HCT116 (cell line): ENCODE results near the gene PLK4. TPM values are rescaled to one million over a fixed set of nuclear protein-coding genes. Genes with fewer than 3 reads are reported as not detected.

Experiments used
- ATAC-seq: fragments of 200-7000 bp; cut with Tn5 transposase; 2 replicates; pipeline ENCODE4 v1.9.1; 2020; ENCODE audit warnings: mild to moderate bottlenecking, moderate library complexity
- BruUV-seq: library from RNA; stranded (reverse); fragments of 400-500 nt; replicated peaks from 2 replicates; lab custom pipeline; 2021; lab: Mats Ljungman, UMichigan
- CTCF ChIA-PET: fragments of 300-600 bp; sonication (Branson Sonifier 250); formaldehyde crosslinking; loops from one replicate; lab custom pipeline; 2021; ENCODE audit warnings: antibody characterized with exemption; lab: Charles Lee
- POLR2A ChIA-PET: fragments of 300-600, 350-600 bp; sonication (Branson Sonifier 250); formaldehyde crosslinking; loops from one replicate; lab custom pipeline; 2021; ENCODE audit warnings: antibody characterized with exemption; lab: Charles Lee
- RAD21 ChIA-PET, 2 experiments: fragments of 300-600 bp; sonication (Branson Sonifier 250); formaldehyde crosslinking; loops; one replicate each; lab custom pipeline; 2023; ENCODE audit warnings: low total read pairs in 2 of 2; ENCODE audit not compliant: uncharacterized antibody in 2 of 2, unreplicated experiment in 2 of 2, low non-redundant PET in 1 of 2; lab: Charles Lee
- DNase-seq: peaks from one replicate; pipeline ENCODE4 v3.0.0-alpha.2; 2010; ENCODE audit warnings: low read depth, low spot score
- H2AFZ ChIP-seq: fragments of 200-600 bp; shearing (Covaris generic), sonication (generic); 2 replicates; pipeline ENCODE4 v1.6.1; 2017; ENCODE audit warnings: low read depth, mixed run types, mixed read lengths, antibody characterized with exemption, low read length; ENCODE audit not compliant: poor library complexity, severe bottlenecking
- H3K27ac ChIP-seq: 2 replicates; pipeline ENCODE4 v1.5.1; 2012; ENCODE audit warnings: low read depth, low read length
- H3K27me3 ChIP-seq: fragments of 200-600 bp; sonication (generic); 2 replicates; pipeline ENCODE4 v1.6.1; 2016; ENCODE audit warnings: mixed run types, low read length, mixed read lengths; ENCODE audit not compliant: insufficient read depth
- H3K36me3 ChIP-seq, 2 experiments: fragments of 200-500 bp in 1 of 2; fragments of 200-600 bp in 1 of 2; sonication (Bioruptor generic) in 1 of 2; sonication (generic) in 1 of 2; 2 replicates each; pipeline versions ENCODE4 v1.5.1 to v1.6.1; 2014 to 2016; ENCODE audit warnings: low read length in 2 of 2, inconsistent platforms in 1 of 2, mixed read lengths in 1 of 2, mixed run types in 1 of 2; ENCODE audit not compliant: insufficient read depth in 2 of 2, control insufficient read depth in 1 of 2
- H3K4me1 ChIP-seq, 2 experiments: fragments of 200-600 bp in 1 of 2; sonication (generic) in 1 of 2; 2 replicates each; pipeline versions ENCODE4 v1.5.1 to v1.6.1; 2012 to 2017; ENCODE audit warnings: low read length in 2 of 2, inconsistent platforms in 1 of 2, mild to moderate bottlenecking in 1 of 2, mixed read lengths in 1 of 2, mixed run types in 1 of 2, moderate library complexity in 1 of 2; ENCODE audit not compliant: insufficient read depth in 2 of 2, control insufficient read depth in 1 of 2
- H3K4me2 ChIP-seq: fragments of 200-600 bp; sonication (generic); 2 replicates; pipeline ENCODE4 v1.6.1; 2017; ENCODE audit warnings: mixed run types, low read length, mixed read lengths
- H3K4me3 ChIP-seq, 2 experiments: fragments of 200-600 bp in 1 of 2; sonication (generic) in 1 of 2; replicated peaks in 1 of 2; 2 replicates each; pipeline ENCODE4 v1.5.1; 2011 to 2016; ENCODE audit warnings: low read length in 2 of 2, control low read depth in 1 of 2, low read depth in 1 of 2, mild to moderate bottlenecking in 1 of 2, mixed read lengths in 1 of 2, mixed run types in 1 of 2
- H3K79me2 ChIP-seq: fragments of 200-600 bp; sonication (generic); 2 replicates; pipeline ENCODE4 v1.6.1; 2017; ENCODE audit warnings: mild to moderate bottlenecking, mixed run types, low read length, moderate library complexity, mixed read lengths; ENCODE audit not compliant: insufficient read depth
- H3K9ac ChIP-seq: fragments of 200-600 bp; sonication (generic); 2 replicates; pipeline ENCODE4 v1.6.1; 2016; ENCODE audit warnings: low read length, mixed read lengths
- H3K9me2 ChIP-seq: fragments of 200-600 bp; sonication (generic), shearing (Covaris generic); 2 replicates; pipeline ENCODE4 v1.6.1; 2017; ENCODE audit warnings: mixed run types, mild to moderate bottlenecking, moderate library complexity; ENCODE audit not compliant: insufficient read depth
- H3K9me3 ChIP-seq, 2 experiments: fragments of 200-500 bp in 1 of 2; fragments of 200-600 bp in 1 of 2; sonication (Bioruptor generic) in 1 of 2; sonication (generic) in 1 of 2; 2 replicates each; pipeline ENCODE4 v1.6.1; 2014 to 2017; ENCODE audit warnings: low read length in 2 of 2, mixed read lengths in 2 of 2, inconsistent platforms in 1 of 2, low read depth in 1 of 2, mild to moderate bottlenecking in 1 of 2, mixed run types in 1 of 2, moderate library complexity in 1 of 2; ENCODE audit not compliant: control insufficient read depth in 1 of 2, insufficient read depth in 1 of 2
- H4K20me1 ChIP-seq: fragments of 200-600 bp; sonication (generic), shearing (Covaris generic); 2 replicates; pipeline ENCODE4 v1.6.1; 2017; ENCODE audit warnings: mixed run types, mild to moderate bottlenecking, moderate library complexity; ENCODE audit not compliant: insufficient read depth
- CEBPB ChIP-seq: IDR thresholded peaks from 2 replicates; pipeline ENCODE4 v1.6.1; 2012; ENCODE audit warnings: low read depth
- EGR1 ChIP-seq: IDR thresholded peaks from 2 replicates; pipeline ENCODE4 v1.6.1; 2012; ENCODE audit warnings: low read depth
- ELF1 ChIP-seq: IDR thresholded peaks from 2 replicates; pipeline ENCODE4 v1.6.1; 2012; ENCODE audit warnings: low read depth, borderline replicate concordance
- FOSL1 ChIP-seq: IDR thresholded peaks from 2 replicates; pipeline ENCODE4 v1.6.1; 2012; ENCODE audit warnings: low read depth
- JUND ChIP-seq: IDR thresholded peaks from 2 replicates; pipeline ENCODE4 v1.6.1; 2012
- POLR2AphosphoS5 ChIP-seq: IDR thresholded peaks from 2 replicates; pipeline ENCODE4 v1.6.1; 2011; ENCODE audit warnings: mild to moderate bottlenecking, low read depth, low read length, moderate library complexity
- RAD21 ChIP-seq: IDR thresholded peaks from 2 replicates; pipeline ENCODE4 v1.6.1; 2012; ENCODE audit warnings: low read depth, mild to moderate bottlenecking
- SIN3A ChIP-seq: IDR thresholded peaks from 2 replicates; pipeline ENCODE4 v1.6.1; 2012; ENCODE audit warnings: low read depth
- ZFX ChIP-seq: fragments of 450-650 bp; IDR thresholded peaks from 2 replicates; pipeline ENCODE4 v1.6.1; 2017
- ZNF274 ChIP-seq: fragments of 200-500 bp; sonication (Bioruptor generic); IDR thresholded peaks from 2 replicates; pipeline ENCODE4 v1.6.1; 2014; ENCODE audit warnings: mild to moderate bottlenecking, low read depth, low read length, inconsistent platforms
- intact Hi-C: fragments of 100-400 bp; cut with micrococcal nuclease; formaldehyde crosslinking; loops from 2 replicates; pipeline ENCODE4 v1.10.0; 2022
- total RNA-seq: library from RNA; stranded (reverse); gene quantifications from one replicate; pipeline ENCODE4 v1.2.1, GENCODE V29; 2021; ENCODE audit not compliant: unreplicated experiment
- TF ChIP-seq, protein P1 (sequence below): IDR thresholded peaks from 2 replicates; pipeline ENCODE4 v1.6.1; 2011; ENCODE audit warnings: mild to moderate bottlenecking, low read length, moderate library complexity; ENCODE audit not compliant: insufficient replicate concordance; ENCODE audit errors: extremely low read depth
- TF ChIP-seq, protein P2 (sequence below): IDR thresholded peaks from 2 replicates; pipeline ENCODE4 v1.6.1; 2012
- TF ChIP-seq, protein P3 (sequence below), 3 experiments: fragments of 200-600 bp in 1 of 3; sonication (generic) in 1 of 3; IDR thresholded peaks in 2 of 3; conservative IDR thresholded peaks in 1 of 3; 2 replicates each; pipeline ENCODE4 v1.5.1; 2012 to 2017; ENCODE audit warnings: low read depth in 2 of 3, low read length in 2 of 3, antibody characterized with exemption in 1 of 3, borderline replicate concordance in 1 of 3, control low read depth in 1 of 3, mild to moderate bottlenecking in 1 of 3, mixed read lengths in 1 of 3, mixed run types in 1 of 3, moderate library complexity in 1 of 3; ENCODE audit not compliant: insufficient read depth in 1 of 3

The PLK4 gene
- total RNA-seq, 1 experiment from 2014 or later, result 34.8 TPM

DNA sequence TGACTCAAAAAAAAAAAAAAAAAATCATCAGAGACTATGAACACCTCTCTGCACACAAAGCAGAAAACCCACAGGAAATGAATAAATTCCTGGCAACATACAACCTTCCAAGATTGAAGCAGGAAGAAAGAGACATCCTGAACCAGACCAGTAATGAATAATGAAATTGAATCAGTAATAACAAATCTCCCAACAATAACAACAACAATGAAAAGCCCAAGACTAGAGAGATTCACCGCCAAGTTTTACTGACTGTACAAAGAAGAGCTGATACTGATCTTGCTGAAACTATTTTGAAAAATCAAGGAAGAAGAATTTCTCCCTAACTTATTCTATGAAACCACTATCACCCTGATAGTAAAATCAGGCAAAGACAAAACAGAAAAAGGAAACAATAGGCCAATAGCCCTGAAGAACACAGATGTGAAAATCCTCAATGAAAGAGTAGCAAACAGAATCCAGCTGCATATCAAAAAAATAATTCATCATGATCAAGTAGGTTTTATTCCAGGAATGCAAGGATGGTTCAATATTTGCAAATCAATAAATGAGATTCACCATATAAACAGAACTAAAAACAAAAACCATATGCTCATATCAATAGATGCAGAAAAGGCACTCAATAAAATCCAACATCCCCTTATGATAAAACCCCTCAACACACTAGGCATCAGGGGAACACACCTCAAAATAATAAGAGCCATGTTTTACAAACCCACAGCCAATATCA, 31.0 kb upstream of the PLK4 start:
- Histone ChIP-seq H3K4me1 (peaks cover 0 to 3% of the 10 kb centered on the region in 2 experiments; a peak in 1 of 4 replicates), H3K27me3 (no peaks in the 10 kb centered on the region), H3K79me2 (peaks cover 19% of the 10 kb centered on the region), H3K9me2 (no peaks in the 10 kb centered on the region), H3K36me3 (no peaks in the 10 kb centered on the region), H4K20me1 (no peaks in the 10 kb centered on the region), H3K27ac (no peak overlapping the region), H3K4me2 (no peak overlapping the region), H3K9ac (no peak overlapping the region), H3K4me3 (no peak overlapping the region), H3K9me3 (peaks cover 5 to 10% of the 10 kb centered on the region in 2 experiments; a peak in 2 of 4 replicates), H2AFZ (no peak overlapping the region)
- ChIA-PET RAD21 (no interaction called here), POLR2A (no interaction called here), CTCF (no interaction called here)
- no TSS peak for BruUV-seq
- DNase-seq, result no peak
- no peak for TF ChIP-seq CEBPB
- no peak for TF ChIP-seq SIN3A
- TF ChIP-seq, protein P1, sequence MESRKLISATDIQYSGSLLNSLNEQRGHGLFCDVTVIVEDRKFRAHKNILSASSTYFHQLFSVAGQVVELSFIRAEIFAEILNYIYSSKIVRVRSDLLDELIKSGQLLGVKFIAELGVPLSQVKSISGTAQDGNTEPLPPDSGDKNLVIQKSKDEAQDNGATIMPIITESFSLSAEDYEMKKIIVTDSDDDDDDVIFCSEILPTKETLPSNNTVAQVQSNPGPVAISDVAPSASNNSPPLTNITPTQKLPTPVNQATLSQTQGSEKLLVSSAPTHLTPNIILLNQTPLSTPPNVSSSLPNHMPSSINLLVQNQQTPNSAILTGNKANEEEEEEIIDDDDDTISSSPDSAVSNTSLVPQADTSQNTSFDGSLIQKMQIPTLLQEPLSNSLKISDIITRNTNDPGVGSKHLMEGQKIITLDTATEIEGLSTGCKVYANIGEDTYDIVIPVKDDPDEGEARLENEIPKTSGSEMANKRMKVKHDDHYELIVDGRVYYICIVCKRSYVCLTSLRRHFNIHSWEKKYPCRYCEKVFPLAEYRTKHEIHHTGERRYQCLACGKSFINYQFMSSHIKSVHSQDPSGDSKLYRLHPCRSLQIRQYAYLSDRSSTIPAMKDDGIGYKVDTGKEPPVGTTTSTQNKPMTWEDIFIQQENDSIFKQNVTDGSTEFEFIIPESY, result no peak
- no peak for TF ChIP-seq POLR2AphosphoS5
- intact Hi-C loops, result no loop called here
- no peak for ATAC-seq

DNA sequence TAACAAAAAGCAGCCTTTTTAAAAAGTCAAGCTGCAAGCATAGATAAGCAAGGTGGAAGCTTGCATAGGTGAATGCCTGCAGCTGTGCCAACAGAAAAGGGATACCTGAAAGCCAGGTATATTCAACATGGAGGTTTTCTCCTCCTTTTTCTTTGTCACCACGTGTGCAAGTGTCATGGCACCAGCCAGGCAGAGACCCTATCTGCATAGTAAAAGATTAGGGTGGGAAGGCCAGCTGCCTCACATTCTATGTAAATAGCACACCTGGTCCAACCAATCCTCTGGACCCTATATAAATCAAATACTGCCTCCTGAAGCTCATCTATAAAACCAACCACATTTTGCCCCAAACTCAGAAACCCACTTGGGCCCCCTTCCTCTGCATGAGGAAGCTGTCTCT, 28.0 kb upstream of the PLK4 start:
- no peaks in the 10 kb centered on the region for H3K27me3 ChIP-seq
- peaks cover 20% of the 10 kb centered on the region for H3K79me2 ChIP-seq
- ATAC-seq (no peak), DNase-seq (no peak)
- no TSS peak for BruUV-seq
- no peak overlapping the region for H3K4me3 ChIP-seq
- no peak overlapping the region for H3K27ac ChIP-seq
- H3K36me3 ChIP-seq, result no peaks in the 10 kb centered on the region
- H4K20me1 ChIP-seq, result no peaks in the 10 kb centered on the region
- peaks cover 5 to 10% of the 10 kb centered on the region in 2 experiments; a peak in 2 of 4 replicates for H3K9me3 ChIP-seq
- no peak overlapping the region for H3K9ac ChIP-seq
- RAD21 ChIA-PET, result no interaction called here
- H3K9me2 ChIP-seq, result no peaks in the 10 kb centered on the region
- CTCF ChIA-PET, result no interaction called here
- H3K4me1 ChIP-seq, result peaks cover 0 to 11% of the 10 kb centered on the region in 2 experiments; a peak in 2 of 4 replicates
- H2AFZ ChIP-seq, result no peak overlapping the region
- intact Hi-C loops, result no loop called here
- POLR2A ChIA-PET, result no interaction called here
- no peak overlapping the region for H3K4me2 ChIP-seq
- no peak for TF ChIP-seq ELF1
- no peak for TF ChIP-seq EGR1
- no peak for TF ChIP-seq CEBPB
- no peak for TF ChIP-seq FOSL1
- TF ChIP-seq, protein P2, sequence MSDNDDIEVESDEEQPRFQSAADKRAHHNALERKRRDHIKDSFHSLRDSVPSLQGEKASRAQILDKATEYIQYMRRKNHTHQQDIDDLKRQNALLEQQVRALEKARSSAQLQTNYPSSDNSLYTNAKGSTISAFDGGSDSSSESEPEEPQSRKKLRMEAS, result no peak
- no peak for TF ChIP-seq ZFX
- no peak for TF ChIP-seq ZNF274
- no peak for TF ChIP-seq JUND
- TF ChIP-seq, protein P3, sequence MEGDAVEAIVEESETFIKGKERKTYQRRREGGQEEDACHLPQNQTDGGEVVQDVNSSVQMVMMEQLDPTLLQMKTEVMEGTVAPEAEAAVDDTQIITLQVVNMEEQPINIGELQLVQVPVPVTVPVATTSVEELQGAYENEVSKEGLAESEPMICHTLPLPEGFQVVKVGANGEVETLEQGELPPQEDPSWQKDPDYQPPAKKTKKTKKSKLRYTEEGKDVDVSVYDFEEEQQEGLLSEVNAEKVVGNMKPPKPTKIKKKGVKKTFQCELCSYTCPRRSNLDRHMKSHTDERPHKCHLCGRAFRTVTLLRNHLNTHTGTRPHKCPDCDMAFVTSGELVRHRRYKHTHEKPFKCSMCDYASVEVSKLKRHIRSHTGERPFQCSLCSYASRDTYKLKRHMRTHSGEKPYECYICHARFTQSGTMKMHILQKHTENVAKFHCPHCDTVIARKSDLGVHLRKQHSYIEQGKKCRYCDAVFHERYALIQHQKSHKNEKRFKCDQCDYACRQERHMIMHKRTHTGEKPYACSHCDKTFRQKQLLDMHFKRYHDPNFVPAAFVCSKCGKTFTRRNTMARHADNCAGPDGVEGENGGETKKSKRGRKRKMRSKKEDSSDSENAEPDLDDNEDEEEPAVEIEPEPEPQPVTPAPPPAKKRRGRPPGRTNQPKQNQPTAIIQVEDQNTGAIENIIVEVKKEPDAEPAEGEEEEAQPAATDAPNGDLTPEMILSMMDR (IDR thresholded peaks at IDR 0.05 in 2 of 3, conservative IDR thresholded peaks at IDR 0.05 in 1 of 3; ENCODE audit: borderline replicate concordance in 1 of 3, insufficient read depth in 1 of 3, low read depth in 2 of 3, low read length in 2 of 3), result no peak
- TF ChIP-seq, protein P1, result no peak
- TF ChIP-seq RAD21, result no peak
- TF ChIP-seq POLR2AphosphoS5, result no peak
